ENCODE results near the gene PPP1CB. TPM values are rescaled to one million over a fixed set of nuclear protein-coding genes. Genes with fewer than 3 reads are reported as not detected.

Gene PPP1CB
- 100 to 1,000 TPM; 283 to 395 TPM for total RNA-seq
- long read RNA-seq, full-length matches to known transcripts = 149 of 175 reads
- long read RNA-seq, partial matches to known transcripts = 13 of 175 reads
- long read RNA-seq, other reads (novel, unspliced or antisense) = 13 of 175 reads

DNA sequence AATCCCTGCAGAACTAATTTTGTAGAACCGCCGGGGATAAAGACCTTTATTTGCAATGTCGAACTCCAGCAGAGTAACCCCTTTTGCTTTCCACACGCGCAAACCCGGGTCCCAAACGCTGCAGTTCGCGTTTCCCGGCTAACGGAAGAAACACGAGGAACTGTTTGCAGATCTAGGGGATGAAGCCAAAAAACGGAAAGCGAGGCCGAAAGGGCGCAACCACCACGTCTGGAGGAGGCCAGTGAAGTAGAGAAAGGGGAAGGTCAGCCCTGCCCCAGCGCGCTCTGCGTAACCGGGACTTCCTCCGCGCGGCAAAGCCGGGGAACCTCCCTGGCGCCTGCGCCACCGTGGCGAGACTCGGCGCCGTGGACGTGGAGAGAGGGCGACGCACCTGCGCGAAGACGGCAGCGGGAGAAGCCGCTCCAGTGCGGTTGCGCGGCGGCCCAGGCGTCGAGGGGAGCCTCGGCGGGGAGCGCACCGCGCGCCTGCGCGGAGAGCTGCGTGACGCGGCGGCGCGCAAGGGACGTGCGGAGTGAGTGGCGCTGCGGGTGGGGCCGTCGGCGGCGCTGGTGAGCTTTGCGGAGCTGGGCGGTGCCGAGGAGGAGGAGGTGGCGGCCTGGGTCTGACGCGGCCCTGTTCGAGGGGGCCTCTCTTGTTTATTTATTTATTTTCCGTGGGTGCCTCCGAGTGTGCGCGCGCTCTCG is at the start of gene PPP1CB:
Gene PPP1CB, plus strand, starts transcription at position 579 of the 704 bp plus-strand sequence. CDS start 295 bp downstream, outside the sequence.
- intact Hi-C loops (cut with DNase I, micrococcal nuclease) = loop anchor here in 1 of 2 donors (5.0 to 10.0 kb wide), 2 partner anchors 129 to 157 kb away; no protein-coding TSS in a partner anchor
- peak; percentile 96 for DNase-seq

GRCh38 chr2:28702415-28702861 is 49.2 kb upstream of the PPP1CB start:
- DNase-seq (no peak), ATAC-seq (peak; percentile 55)
- intact Hi-C loops (cut with DNase I, micrococcal nuclease) = no loop called here

More for the DNA sequence above, at the start of gene PPP1CB:
- peak; percentile 86 for ATAC-seq

DNA sequence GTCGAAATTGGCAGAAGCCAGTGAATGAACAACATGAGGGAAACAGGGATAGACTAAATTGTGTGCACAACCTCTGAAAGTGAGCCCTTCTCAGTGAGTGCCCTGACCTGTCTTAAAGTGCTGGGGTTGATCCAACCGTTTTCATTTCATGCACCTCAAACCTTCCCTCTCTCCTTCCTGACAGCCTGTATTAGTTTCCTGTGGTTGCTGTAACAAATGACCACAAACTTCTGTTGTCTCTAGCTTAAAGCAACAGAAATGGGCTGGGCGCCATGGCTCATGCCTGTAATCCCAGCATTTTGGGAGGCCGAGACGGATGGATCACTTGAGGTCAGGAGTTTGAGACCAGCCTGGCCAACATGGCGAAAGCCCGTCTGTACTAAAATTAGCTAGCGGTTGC is 48.8 kb upstream of the PPP1CB start:
- ATAC-seq = no peak
- DNase-seq = no peak
- intact Hi-C loops (cut with DNase I, micrococcal nuclease) = no loop called here

GRCh38 chr2:28704621-28705020 is 47.0 kb upstream of the PPP1CB start:
- DNase-seq = no peak
- intact Hi-C loops (cut with DNase I, micrococcal nuclease) = no loop called here
- ATAC-seq = no peak

DNA sequence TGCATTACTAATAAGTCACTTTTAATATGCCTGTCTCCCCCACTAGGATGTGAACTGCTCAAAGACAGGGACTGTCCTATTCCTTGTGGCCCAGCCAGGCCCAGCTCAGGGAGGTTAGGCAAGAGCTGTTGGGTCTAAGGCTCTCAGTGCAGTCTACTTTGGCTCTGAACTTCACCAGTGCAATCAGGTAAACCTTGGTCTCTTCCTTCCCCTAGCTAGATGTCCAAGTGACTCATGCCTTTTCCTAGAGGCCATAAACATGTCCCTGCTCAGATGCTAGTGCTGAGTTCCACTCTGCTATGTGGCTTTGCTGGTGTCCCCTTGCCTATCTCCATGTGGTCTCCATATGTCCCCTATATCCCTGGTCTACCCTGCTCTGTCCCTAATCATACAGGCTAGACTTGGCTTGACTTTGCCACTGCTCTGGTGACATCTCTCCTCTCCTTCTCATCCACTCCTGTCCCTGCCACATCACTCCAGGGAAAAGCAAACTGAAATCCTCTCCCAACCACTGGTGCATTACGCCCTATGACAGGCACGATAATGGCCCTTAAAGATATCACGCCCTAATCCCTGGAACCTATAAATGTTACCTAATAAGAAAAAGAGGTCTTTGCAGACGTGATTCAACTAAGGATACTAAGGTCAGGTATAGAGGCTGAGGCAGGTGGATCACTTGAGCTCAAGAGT is 45.7 kb upstream of the PPP1CB start:
- ATAC-seq (peak; percentile 68), DNase-seq (no peak)
- intact Hi-C loops (cut with DNase I, micrococcal nuclease) = no loop called here

DNA sequence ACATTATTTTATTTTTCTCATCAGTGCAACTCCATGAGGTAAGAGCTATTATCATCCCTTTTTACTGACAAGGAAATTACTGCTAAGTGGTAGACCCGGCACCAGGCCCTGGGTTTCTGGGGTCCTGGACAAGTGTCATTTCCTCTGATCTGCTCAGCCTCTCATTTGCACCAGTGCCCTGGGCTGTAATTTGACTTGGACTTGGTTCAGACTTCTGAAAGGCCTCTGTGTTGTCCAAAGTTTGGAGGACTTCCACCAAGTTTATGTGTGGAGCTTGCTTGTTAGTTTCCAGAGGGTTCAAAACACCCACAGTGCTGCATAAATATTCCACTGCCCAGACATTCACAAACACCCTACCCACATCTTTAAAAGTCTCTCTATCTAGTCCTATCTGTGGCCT is 44.0 kb upstream of the PPP1CB start:
- DNase-seq = no peak
- no peak for ATAC-seq
- intact Hi-C loops (cut with DNase I, micrococcal nuclease) = no loop called here

DNA sequence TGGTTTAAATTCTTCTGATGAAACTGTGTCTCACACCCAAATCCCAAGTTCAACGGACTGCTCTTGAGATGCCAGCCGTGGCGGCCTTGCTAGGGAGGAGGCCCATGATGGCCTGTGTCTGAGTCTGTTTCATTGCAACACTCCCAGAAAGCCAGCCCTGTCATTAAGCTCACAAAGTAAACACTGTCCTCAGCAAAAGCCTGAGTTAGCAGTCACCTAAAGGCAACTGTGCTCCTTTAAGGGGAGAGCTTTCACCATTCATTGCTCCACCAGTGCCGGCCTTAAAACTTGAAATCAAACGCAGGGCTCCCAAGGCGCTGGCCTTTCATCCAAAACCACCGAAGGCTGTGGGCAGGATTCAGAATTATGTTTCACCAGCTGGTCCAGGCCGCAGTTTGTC is 42.5 kb upstream of the PPP1CB start:
- DNase-seq (peak; percentile 55 to 71), ATAC-seq (peak; percentile 95)
- intact Hi-C loops (cut with DNase I, micrococcal nuclease) = no loop called here

DNA sequence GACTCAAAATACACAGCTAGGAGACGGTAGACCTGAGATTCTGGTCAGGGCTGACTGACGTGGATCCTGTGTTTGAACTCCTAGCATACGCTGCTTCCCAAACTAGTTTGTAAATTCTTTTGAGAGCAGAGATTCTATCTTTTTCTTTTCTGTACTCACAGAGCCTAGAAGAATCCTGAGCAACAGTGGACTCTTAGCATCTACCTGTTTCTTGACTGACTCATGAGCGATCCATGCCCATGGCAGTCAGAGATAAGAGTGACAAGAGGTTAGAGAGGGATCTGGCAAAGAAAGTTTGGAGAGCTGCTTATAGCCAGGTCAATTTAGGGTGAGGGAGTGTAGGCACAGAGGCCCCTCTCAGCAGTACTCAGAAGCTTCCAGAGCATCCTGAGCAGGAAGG is 41.1 kb upstream of the PPP1CB start:
- ATAC-seq (no peak), DNase-seq (no peak)
- intact Hi-C loops (cut with DNase I, micrococcal nuclease) = no loop called here

GRCh38 chr2:28713577-28714298 is 37.9 kb upstream of the PPP1CB start:
- intact Hi-C loops (cut with DNase I, micrococcal nuclease) = no loop called here
- no peak for DNase-seq
- no peak for ATAC-seq

DNA sequence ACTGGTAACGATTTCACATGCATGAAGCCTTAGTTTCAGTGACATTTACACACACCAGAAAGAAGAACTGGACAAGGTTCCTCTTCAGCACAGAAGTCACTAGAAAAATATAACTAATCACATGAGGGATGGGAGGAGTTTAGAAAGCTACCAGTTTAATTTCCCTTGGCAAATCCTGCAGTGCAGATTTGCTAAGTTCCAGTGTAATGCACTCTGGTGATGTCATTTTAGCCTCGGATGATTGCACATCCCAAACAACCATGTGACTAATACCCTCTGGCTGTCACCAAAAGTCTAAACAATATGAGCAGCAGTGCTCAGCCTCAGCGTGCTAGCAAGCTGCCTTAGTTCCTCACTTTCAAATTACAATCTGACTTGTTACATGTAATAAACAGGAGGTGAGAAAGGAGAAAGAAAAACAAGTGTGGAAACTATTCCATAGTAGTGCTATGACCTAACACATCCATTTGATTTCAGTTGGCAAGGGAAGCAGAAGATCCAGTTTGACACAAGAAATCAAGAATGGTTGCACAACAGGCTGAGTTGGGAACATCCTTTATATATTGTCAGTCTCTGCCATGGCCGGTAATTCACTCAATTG is 35.3 kb upstream of the PPP1CB start:
- peak; percentile 89 for ATAC-seq
- DNase-seq = peak; percentile 21 to 50
- intact Hi-C loops (cut with DNase I, micrococcal nuclease) = no loop called here

- intact Hi-C loops (cut with DNase I, micrococcal nuclease) = no loop called here
- ATAC-seq (peak; percentile 20), DNase-seq (peak; percentile 15 to 47)
Observed at GRCh38 chr2:28717339-28717758, 34.3 kb upstream of the PPP1CB start.

- no peak for DNase-seq
- intact Hi-C loops (cut with DNase I, micrococcal nuclease) = no loop called here
- ATAC-seq = no peak
Observed at GRCh38 chr2:28720345-28720744, 31.3 kb upstream of the PPP1CB start.

DNA sequence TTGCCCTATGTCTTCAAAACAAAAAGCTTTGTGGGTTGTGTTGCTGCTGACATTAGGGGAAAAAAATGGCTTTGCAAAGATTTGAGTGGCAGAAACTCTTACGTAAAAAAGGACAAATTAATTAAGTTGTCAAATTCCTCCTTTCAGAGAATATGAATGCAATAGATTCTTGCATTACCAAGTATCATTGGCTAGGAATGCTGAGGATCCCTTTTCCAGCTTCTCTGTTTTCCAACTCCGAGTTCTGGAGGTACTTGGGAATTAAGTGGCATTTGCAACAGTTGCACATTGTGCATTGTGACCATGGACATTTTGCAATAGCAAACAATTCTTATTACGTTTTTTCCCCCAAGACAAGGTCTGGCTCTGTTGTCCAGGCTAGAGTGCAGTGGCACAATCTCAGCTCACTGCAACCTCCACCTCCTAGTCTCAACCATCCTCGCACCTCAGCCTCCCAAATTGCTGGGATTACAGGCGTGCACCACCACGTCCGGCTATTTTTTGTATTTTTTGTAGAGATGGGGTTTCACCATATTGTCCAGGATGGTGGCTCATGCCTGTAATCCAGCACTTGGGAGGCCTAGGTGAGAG is 29.9 kb upstream of the PPP1CB start:
- DNase-seq (no peak), ATAC-seq (no peak)
- intact Hi-C loops (cut with DNase I, micrococcal nuclease) = no loop called here

DNA sequence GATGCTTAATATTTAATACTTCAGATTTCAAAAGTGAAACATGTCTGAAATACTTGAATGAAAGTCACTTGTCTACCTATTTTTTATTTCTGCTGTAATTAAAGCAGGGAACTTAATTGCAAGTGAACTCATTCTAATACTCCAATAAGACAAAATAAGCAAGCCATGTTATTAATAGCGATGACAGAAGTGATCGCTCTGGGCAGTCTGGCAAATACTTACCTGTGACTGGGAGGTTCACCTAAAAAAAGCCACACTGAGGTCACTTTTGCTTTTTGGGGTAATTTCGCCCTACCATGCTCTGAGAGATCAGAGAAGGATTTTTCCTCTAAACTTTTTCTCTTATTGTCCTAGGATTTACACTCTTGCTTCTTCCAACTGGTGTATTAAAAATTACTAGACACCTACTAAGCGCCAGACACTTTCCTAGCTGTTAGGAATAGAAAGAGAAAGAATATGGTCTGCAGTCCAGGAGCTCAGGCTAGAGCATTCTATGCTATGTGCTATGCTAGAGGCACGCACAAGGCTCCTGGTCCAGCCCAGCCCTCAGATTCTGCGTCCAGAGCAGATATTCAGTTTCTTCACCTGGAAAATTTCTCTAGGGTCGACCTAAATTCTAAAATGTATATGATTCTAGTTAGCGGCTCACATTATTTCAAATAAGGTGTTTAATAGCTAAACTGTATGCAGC is 26.5 kb upstream of the PPP1CB start:
- ATAC-seq (no peak), DNase-seq (no peak)
- intact Hi-C loops (cut with DNase I, micrococcal nuclease) = no loop called here

DNA sequence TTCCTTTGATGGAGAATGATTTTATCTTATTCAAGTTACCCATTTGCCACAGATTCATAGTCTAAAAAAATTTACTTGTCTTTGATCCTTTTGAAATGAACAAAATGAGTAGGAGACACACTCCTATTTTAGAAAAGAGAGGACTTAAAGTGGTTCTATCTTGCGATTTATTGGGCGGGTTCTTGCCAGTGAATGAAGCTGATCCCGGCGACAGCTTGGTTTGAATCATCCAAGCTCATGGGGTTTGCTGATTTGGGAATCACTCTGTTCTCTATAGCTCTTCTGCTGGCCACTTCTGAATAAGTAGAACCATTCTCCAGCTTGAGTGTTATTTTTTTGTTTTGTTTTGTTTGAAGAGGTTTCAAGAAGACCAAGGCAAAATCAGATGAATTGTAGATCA is 25.5 kb upstream of the PPP1CB start:
- DNase-seq = no peak

GRCh38 chr2:28729698-28730097 is 21.9 kb upstream of the PPP1CB start:
- DNase-seq (no peak), ATAC-seq (no peak)
- intact Hi-C loops (cut with DNase I, micrococcal nuclease) = no loop called here

More for the DNA sequence above, 25.5 kb upstream of the PPP1CB start:
- no peak for ATAC-seq
- intact Hi-C loops (cut with DNase I, micrococcal nuclease) = no loop called here

DNA sequence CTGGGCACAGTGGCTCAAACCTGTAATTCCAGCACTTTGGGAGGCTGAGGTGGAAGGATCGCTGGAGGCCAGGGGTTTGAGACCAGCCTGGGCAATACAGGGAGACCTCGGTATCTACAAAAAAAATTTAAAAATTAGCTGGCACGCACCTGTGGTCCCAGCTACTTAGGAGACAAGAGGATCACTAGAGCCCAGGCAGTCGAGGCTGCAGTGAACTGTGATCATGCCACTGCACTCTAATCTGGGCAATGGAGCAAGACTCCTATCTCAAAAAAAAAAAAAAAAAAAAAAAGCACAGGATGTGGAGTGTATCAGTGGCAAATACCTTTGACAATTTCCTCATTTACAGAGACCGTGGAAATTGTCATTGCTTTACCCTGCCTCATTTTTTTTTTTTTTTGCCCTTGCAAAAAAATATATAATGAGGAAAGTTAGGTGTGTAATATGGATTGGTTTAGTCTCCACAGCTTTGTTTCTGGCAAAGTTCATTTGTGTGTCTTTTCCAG is 20.9 kb upstream of the PPP1CB start:
- DNase-seq = no peak
- intact Hi-C loops (cut with DNase I, micrococcal nuclease) = no loop called here
- ATAC-seq = no peak

DNA sequence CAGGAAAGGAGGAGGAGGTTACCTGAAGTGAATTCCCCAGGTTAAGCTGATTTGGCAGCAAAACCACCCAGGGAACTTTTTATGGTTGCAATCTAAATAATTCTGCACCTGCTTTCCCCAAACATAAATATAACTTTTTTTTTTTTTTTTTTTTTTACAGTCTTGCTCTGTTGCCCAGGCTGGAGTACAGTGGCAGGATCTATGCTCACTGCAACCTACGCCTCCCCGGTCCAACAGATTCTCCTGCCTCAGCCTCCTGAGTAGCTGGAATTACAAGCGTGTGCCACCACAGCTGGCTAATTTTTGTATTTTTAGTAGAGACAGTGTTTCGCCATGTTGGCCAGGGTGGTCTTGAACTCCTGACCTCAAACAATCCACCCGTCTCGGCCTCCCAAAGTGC is 16.1 kb upstream of the PPP1CB start:
- ATAC-seq (peak; percentile 52), DNase-seq (no peak)
- intact Hi-C loops (cut with DNase I, micrococcal nuclease) = no loop called here
